Measurements from ENCODE around the gene DAB1.

GRCh38 chr1:57124768-57125446, 299.0 kb downstream of the DAB1 start:
- TF ChIP-seq CTCF (IDR thresholded peaks at IDR 0.05; ENCODE audit: insufficient read depth, low read length, poor library complexity, severe bottlenecking) (no peak), EZH2phosphoT487 (conservative IDR thresholded peaks at IDR 0.05; ENCODE audit: low read length) (no peak)
